Heart left ventricle (tissue), 13 donors: ENCODE results near the gene DOCK9.

ENCODE experiments used
- CTCF ChIP-seq, 12 donors: fragments of 200-600 bp; sonication (generic) in 4 of 12; IDR thresholded peaks; one replicate each; pipeline versions ENCODE4 v1.5.0 to v1.8.0; 2018 to 2022; ENCODE audit warnings: antibody characterized with exemption in 12 of 12, mild to moderate bottlenecking in 5 of 12
- POLR2A ChIP-seq, 2 donors: fragments of 450-650 bp; IDR thresholded peaks; one replicate each; pipeline ENCODE4 v1.6.1; 2017; ENCODE audit warnings: antibody characterized with exemption in 2 of 2, mild to moderate bottlenecking in 2 of 2, moderate library complexity in 2 of 2
- donor health status: ischemic (EF 13 %, LVEDD 7.1; RV severe dilation, severe dysfunction).
- donor health status: DM: no; HTN: yes; CAD: no.
- donor health status: DM: no; HTN: no; CAD: no.
- donor health status: ischemic (EF 25% LVEDD 6.9; RV normal size, moderate dysfunction).
- donor health status: ischemic (EF 25% LVEDD 5.7; RV mildly dilated, moderate dysfunction).
- donor health status: ischemic (EF 35%, LVEDD 5.7; RV mildly dilated, moderate dysfunction).
- donor health status: nonischemic (EF 11% LVEDD 7.7; RV severe dilation, severe dysfunction).
- donor health status: DM: yes; HTN: yes; CAD: no.
- donor health status: PGD.
- donor health status: ischemic (EF 29% LVEDD 5.4; RV normal size, mild dysfunction).
- donor health status: nonischemic (EF 23%, LVEDD 6.1; RV moderate dilation, normal function).

DNA sequence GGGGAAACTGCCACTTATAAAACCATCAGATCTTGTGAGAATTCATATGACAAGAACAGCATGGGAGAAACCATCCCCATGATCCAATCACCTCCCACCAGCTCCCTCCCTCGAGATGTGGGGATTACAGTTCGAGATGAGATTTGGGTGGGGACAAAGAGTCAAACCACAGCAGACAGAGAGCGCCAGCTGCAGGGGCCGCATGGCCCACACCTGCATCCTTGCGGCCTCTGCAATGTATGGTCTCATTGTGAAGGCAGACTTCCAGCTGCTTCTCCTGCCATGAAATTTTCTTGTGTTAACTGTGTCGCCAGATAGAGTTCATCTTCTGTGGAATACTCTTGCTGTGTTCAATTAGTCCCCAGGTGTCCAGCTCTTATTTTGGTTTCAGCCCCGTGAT, 208.1 kb downstream of the DOCK9 start:
- TF ChIP-seq CTCF (IDR thresholded peaks at IDR 0.05) (no peak), POLR2A (IDR thresholded peaks at IDR 0.05) (no peak)
